Retina (tissue), 1 donor: ENCODE data around the gene PCYT1B.

Experiments
- DNase-seq: peaks from one replicate; pipeline ENCODE4 v3.0.0-alpha.2; 2016

The PCYT1B gene

GRCh38 chrX:24520472-24520871 is 126.7 kb downstream of the PCYT1B start:
- no peak for DNase-seq

- DNase-seq: no peak
Measured at GRCh38 chrX:24515447-24515846, 131.7 kb downstream of the PCYT1B start.

GRCh38 chrX:24513416-24513815 is 133.7 kb downstream of the PCYT1B start:
- no peak for DNase-seq

GRCh38 chrX:24508375-24508774 is 138.8 kb downstream of the PCYT1B start:
- DNase-seq: no peak
